Fibroblast of upper back skin (primary cell): Measurements from ENCODE around the gene REM2.
A peak's percentile ranks its signal among the peaks of the same experiment; 100 is the strongest.
"Not testable (repeated sequence)": the region's sequence is repeated elsewhere in the genome, so short reads cannot be mapped to it uniquely, and the experiment has no call there.

Experiments used
- DNase-seq: peaks from one replicate; pipeline ENCODE4 v3.0.0-alpha.2; 2013

REM2 gene

DNA sequence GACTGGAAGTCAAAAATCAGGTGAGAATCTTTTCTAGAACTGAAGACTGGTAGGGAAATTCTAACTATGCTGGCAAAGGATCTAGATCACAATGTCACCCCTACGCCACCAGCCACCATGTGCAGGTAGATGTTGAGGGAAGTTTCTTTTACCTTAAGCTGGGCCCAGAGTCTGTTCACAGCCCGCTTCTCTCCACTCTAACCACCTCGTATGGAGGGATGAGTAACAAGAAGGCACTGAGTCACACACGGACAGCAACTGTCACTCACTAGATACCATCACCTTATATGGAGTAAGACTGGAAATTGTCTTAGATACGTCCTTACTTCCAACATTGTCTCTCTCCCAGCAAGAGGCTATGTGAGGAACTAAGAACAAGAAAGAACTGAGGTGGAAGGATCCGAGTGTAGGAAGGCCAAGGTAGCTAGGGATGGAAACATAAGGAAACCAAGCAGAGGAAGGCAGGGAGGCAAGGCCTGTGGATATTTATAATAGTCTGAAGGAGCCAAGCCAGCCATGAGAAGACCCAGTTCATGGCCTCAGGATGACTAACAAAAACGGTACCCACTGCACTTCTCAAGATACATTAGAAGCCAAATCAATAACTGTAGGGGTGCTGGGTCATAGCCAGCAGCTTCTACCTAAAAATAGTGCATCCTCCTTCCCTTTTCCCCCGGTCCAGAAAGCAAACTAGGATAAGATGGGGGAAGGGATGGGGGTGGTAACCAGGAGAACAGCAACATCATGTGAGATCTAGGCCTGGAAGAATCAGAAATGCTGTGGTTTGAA, 15.5 kb downstream of the REM2 start:
- peak; percentile 86 for DNase-seq

DNA sequence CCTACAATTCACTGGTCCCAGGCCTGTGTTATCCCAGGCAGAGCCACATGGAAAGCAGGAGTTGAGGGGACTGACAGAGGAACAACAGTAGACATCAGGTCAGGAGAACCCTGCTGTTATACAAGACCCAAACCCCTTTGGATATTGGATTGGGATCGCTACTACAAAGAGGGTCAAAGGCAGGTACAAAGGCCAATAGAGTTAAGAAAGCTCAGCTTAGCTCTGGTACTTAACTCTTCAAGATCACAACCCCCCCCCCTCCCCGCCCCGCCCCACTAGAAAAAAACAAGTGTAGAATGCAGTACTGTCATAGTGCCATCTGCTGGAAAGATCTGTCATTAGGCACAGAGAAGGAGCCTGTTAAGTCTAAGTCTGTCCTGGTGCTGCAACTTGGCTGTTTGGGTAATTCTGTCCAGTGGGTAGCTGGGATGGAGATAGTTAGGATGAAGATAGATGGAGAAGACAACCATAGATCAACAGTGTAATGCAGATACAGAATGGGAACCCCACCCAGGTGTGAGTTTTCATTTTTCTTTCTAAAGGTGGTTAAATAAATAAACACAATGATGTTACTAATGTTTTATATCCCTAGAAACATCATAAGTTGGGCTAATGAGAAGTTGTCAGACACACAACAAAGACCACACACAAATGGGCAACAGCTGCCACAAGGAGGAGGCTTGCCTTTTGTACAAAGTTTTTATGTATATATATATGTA, 17.2 kb downstream of the REM2 start:
- peak; percentile 73 for DNase-seq

- no peak for DNase-seq
These were observed 18.8 kb downstream of the REM2 start for GRCh38 chr14:22901799-22902198.

- DNase-seq = no peak
These were observed 20.7 kb downstream of the REM2 start for GRCh38 chr14:22903742-22904087.

GRCh38 chr14:22905627-22906026, 22.6 kb downstream of the REM2 start:
- no peak for DNase-seq

DNA sequence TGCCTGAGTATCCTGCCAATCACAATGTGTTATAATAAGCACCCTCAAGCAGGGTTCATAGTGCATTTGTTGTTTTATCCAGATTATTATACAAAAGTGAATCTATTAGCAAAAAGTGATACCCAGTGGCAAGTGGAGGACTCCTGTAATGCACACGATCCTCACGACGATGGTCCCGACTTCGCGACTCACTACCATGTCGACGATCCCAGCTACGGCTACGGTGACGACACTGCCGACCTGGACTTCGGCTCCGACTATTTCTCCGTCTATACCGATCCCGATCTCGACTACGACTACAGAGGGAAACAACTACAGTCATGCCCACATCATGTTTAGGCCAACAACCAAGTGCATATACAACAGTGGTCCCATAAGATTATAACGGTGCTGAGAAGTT, 23.1 kb downstream of the REM2 start:
- DNase-seq = no peak

- no peak for DNase-seq
These were observed 24.4 kb downstream of the REM2 start for GRCh38 chr14:22907429-22907828.

GRCh38 chr14:22908601-22909000, 25.6 kb downstream of the REM2 start:
- DNase-seq = no peak

DNA sequence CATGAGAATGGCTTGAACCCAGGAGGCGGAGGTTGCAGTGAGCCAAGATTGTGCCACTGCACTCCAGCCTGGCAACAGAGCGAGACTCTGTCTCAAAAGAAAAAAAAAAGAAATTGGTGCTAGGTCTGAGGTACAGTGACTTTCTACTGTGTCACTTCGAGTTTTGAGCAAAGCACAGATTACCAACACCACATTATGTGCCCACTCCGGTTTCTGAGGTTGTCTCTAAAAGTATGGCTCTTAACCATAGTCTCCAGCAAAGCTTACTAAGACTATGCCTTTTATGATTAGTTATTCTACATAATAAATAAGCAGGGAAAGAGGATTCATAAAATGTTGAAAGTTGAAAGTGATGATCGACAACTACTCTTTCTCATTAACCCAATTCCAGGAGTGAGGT, 27.9 kb downstream of the REM2 start:
- DNase-seq = no peak

GRCh38 chr14:22914836-22915235, 31.8 kb downstream of the REM2 start:
- DNase-seq = not testable (repeated sequence)

DNA sequence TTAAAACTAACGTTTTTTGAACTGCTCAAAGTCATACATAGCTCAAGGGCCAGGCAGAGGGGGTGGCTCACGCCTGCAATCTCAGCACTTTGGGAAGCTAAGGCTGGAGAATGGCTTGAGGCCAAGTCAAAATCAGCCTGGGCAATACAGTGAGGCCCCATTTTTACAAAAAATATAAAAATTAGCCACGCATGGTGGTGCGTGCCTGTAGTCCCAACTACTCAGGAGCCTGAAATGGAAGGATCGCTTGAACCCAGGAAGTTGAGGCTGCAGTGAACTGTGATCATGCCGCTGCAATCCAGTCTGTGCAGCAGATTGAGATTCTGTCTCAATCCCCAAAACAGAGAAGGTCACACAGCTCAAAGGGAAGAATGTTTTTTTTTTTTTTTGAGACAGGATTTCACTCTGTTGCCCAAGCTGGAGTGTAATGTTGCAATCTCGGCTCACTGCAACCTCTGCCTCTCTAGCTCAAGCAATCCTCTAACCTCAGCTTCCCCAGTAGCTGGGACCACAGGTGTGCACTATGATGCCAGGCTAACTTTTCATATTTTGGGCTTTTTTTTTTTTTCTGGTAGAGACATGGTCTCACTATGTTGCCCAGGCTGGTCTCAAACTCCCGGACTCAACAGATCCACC, 33.0 kb downstream of the REM2 start:
- DNase-seq = peak; percentile 16

GRCh38 chr14:22918804-22919600, 36.0 kb downstream of the REM2 start, which contains the start of gene RBM23:
TSS of gene RBM23 (minus strand) at chr14:22919149.
- DNase-seq = peak; percentile 100

DNA sequence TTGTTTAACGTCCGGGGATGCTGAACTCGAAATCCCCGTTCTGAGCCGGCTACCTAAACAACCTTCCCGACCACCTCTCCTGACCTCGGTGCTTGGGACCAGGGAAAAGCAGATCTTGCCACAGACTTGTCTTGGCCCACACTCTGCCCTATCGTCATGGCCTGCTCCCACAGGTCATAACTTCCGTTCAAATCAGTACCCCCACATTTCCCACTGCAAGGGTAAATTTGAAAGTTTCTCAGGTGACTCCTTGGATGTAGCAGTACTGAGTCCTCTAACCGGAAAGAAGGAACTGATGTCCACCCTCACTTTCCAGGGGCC, 36.5 kb downstream of the REM2 start:
- DNase-seq = no peak

DNA sequence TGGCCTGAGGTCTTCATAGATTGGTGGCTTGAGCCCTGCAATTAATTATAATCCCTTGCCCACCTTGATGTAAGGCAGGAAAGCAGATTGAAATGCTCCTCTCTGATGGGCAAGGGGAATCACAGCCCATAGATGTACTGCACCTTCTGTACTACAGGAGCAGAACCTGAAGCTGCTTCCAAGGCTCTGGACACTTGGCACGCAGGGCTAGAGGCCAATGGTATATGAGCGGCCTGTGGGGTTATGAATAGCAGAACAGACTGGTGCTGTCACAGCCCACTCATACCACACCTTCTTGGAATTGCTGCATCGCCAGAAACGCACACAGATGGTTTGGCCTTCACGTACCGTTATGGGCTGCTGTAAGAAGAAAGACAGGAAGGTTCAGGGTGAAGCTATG, 37.7 kb downstream of the REM2 start:
- no peak for DNase-seq

DNA sequence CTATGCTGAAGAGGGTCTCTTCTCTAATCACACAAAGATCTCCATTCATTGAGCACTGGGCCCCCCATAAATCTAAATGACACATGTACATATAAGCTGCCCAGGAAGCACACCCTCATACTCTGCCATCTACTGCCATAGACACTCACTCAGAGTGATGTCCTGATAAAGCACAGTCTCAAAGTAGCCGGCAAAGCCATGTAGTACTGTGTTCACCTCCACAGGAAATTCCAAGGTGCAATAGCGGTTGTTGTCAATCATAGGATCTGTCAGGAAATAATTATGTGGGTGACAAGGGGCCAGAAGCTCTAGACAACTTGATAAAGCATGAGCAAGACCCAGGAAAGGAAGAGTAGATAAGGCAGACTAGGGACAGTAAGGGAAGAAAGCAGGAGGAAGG, 39.3 kb downstream of the REM2 start:
- DNase-seq = no peak

GRCh38 chr14:22923746-22924145, 40.7 kb downstream of the REM2 start:
- DNase-seq = no peak

DNA sequence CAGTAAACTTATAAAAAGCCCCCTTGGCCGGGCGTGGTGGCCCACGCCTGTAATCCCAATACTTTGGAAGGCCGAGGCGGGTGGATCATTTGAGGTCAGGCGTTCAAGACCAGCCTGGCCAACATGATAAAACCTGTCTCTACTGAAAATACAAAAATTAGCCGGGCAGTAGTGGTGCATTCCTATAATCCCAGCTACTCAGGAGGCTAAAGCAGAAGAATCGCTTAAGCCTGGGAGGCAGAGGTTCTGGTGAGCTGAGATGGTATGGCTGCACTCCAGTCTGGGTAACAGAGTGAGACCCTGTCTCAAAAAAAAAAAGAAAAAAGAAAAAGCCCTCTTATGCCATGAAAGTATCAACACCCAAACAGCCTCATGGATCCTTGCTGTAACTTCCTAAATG, 42.5 kb downstream of the REM2 start:
- DNase-seq = no peak

GRCh38 chr14:22926316-22926715, 43.3 kb downstream of the REM2 start:
- no peak for DNase-seq

DNA sequence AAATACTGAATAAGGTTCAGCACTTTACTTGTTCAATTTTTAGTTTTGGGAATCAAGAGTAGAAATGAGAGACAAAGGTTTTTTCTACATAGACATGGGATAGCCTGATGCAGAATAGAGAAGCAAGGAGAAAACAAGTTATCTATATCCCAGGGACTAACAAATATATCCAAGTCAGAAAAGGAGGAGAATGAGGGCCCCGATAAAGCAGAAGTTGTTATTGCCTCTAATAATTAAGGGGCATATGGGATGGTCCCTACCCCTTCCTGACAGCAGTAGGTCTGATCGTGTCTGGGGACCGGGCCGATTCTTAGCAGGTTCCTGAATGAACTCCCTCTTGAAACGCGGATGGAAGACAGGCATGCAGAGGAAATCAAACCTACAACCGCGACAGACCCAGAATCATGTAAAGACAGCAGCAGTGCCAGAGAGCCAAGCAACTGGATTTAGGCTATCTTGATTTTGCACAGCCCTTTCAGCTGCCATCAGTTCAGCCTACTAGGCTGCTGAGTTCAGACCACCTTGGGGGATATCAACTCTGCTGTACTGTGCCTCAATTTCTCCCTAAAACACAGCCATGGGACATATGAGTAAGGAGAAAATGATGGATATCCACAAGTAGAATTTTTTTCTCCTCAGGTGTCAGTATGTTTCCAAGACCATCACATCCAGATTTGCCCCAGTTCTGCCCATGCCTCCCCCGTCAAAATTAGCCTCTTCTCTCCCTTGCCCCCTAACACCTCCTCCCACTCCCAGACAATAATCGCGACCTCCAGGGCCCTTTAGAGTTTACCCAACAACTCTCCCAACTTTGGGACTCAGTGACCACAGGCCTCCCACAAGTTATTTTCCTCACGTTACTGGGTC, 45.4 kb downstream of the REM2 start:
- DNase-seq = no peak

DNA sequence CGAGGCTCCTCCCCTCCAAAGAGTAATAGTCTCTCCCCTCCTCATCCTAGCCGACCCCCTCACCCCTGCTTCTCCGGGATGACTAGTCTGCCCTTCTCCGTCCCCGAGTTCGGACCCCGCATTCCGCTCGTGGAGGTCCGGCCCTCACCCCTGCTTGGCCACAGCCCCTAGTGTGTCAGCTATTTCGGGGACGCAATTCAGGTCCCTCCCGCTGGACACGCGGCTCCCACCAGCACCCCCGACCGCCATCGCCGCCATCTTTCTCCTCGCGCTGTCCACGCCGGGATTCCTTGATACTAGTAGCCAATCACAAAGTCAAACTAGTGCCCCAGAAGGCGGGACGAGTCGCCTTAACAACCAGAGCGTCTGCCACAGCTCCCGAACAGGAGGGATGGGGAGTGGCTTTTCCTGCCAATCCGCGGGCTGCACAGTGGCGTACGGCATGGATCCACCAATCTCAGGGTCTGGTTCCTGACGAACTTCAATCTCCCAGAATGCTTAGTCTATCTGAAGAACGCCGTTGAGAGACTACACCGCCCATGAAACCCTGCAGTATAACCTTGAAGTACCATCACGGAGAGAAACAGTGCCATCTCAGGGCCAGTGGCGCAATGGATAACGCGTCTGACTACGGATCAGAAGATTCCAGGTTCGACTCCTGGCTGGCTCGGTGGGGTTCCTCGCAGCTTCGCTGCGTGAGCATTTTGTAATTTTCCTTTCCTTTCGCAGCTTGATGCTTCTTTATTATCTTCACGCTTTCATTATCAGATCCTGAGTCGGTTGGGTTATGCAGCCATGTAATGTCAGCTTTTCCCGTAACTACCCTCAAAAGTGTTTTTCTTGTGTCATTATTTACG, 46.3 kb downstream of the REM2 start, which contains the start of gene PRMT5:
Gene PRMT5, minus strand, starts transcription at position 273 of the 857 bp plus-strand sequence. Its CDS starts 15 bp downstream, at position 258.
- DNase-seq = peak; percentile 100

- DNase-seq = no peak
These were observed 46.9 kb downstream of the REM2 start for GRCh38 chr14:22929961-22930364.
